ENCODE data around the gene RAVER2.

- no peak for TF ChIP-seq CTCF (IDR thresholded peaks at IDR 0.05)
- TF ChIP-seq EP300 (IDR thresholded peaks at IDR 0.05): no peak
These were observed 11.1 kb upstream of the RAVER2 start for GRCh38 chr1:64733581-64734286.

All from A549 (cell line).